Measurements from ENCODE around the gene VWA7.

DNA sequence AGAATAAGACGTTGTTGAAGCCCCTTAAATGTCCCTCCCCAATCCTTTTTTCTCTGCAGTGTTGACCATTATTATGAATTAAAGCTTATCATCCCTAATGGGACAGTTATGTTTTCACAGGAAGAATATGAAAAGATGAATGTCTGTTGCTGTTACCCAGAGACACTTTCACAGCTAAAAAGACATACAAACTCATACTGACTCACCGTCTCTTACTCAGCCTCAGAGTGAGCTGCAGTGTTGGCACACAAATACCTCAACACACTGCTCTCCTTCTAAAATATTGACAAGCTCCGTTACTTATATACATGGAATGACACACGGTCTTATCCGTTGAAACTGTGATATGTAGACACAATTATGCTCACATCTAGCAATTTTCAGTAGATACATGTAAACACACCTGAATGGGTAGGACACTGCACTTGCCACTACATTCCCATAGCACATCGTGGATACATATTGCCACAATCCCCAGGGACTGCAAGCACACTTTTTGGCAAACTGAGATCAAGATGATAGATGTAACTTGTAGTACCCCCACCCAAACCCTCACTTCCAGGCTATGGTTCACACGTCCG is 24.3 kb downstream of the VWA7 start:
- TF ChIP-seq SP1 (IDR thresholded peaks at IDR 0.05) (no peak), FOXK2 (IDR thresholded peaks at IDR 0.05) (no peak)

All from HEK293T (cell line).